K562 (cell line): ENCODE results near the gene RPS8. TPM values are rescaled to one million over a fixed set of nuclear protein-coding genes. Genes with fewer than 3 reads are reported as not detected.

Experiments used
- ATAC-seq: fragments of 200-7000 bp; cut with Tn5 transposase; 3 replicates; pipeline ENCODE4 v1.9.1; 2020; ENCODE audit warnings: moderate library complexity
- BruUV-seq: library from RNA; stranded (reverse); fragments of 400-500 nt; replicated peaks from 2 replicates; lab custom pipeline; 2021; lab: Mats Ljungman, UMichigan
- CTCF ChIA-PET: fragments of 300-600 bp; formaldehyde crosslinking; extraction: SDS; loops from one replicate; lab custom pipeline; 2021; ENCODE audit warnings: low intra/inter-chr PET ratio; lab: Yijun Ruan, JAX
- POLR2A ChIA-PET: fragments of 300-600, 350-650 bp; sonication (Branson Sonifier 250); formaldehyde crosslinking; extraction: SDS; loops from one replicate; lab custom pipeline; 2021; ENCODE audit warnings: antibody characterized with exemption, inconsistent platforms; lab: Yijun Ruan, JAX
- DNase-seq, 4 experiments: peaks; one replicate each; pipeline versions ENCODE4 v3.0.0 to v3.0.0-alpha.2; 2011 to 2018; ENCODE audit warnings: low spot score in 3 of 4, mixed read lengths in 3 of 4; ENCODE audit errors: extremely low read depth in 1 of 4
- FAIRE-seq: peaks from 2 replicates; lab custom pipeline; 2011; peaks lifted over from hg19 to GRCh38; lab: Jason Lieb, UNC
- H2AFZ ChIP-seq: 2 replicates; pipeline ENCODE4 v1.6.0; 2011; ENCODE audit warnings: low read depth, low read length, control low read depth, inconsistent platforms
- H3K27ac ChIP-seq: fragments of 200-600 bp; 3 replicates; pipeline ENCODE4 v1.8.0; 2011; ENCODE audit warnings: low read depth, mild to moderate bottlenecking, control low read depth, inconsistent platforms, low read length, moderate library complexity, mixed read lengths; ENCODE audit errors: extremely low read depth
- H3K27me3 ChIP-seq, 2 experiments: fragments of 300-600 bp in 1 of 2; 2 replicates in 1 of 2; 3 replicates in 1 of 2; pipeline versions ENCODE4 v1.6.0 to v1.8.0; 2011; ENCODE audit warnings: inconsistent platforms in 2 of 2, low read length in 2 of 2, mild to moderate bottlenecking in 1 of 2, mixed read lengths in 1 of 2, moderate library complexity in 1 of 2; ENCODE audit not compliant: control insufficient read depth in 2 of 2, insufficient read depth in 2 of 2
- H3K36me3 ChIP-seq: fragments of 300-600 bp; 3 replicates; pipeline ENCODE4 v1.8.0; 2011; ENCODE audit warnings: mild to moderate bottlenecking, low read length, inconsistent platforms; ENCODE audit not compliant: control insufficient read depth, insufficient read depth
- H3K4me1 ChIP-seq, 2 experiments: fragments of 200-600 bp in 1 of 2; replicated peaks in 1 of 2; 2 replicates in 1 of 2; 3 replicates in 1 of 2; pipeline versions ENCODE4 v1.5.1 to v1.8.0; 2011; ENCODE audit warnings: inconsistent platforms in 2 of 2, low read length in 2 of 2, mild to moderate bottlenecking in 1 of 2, mixed read lengths in 1 of 2, moderate library complexity in 1 of 2; ENCODE audit not compliant: control insufficient read depth in 2 of 2, insufficient read depth in 2 of 2
- H3K4me2 ChIP-seq: 2 replicates; pipeline ENCODE4 v1.6.1; 2011; ENCODE audit warnings: low read length, control low read depth, inconsistent platforms, mixed read lengths; ENCODE audit not compliant: insufficient read depth
- H3K4me3 ChIP-seq: fragments of 200-600 bp; sonication (generic), shearing (Covaris generic); 2 replicates; pipeline ENCODE4 v1.5.1; 2016; ENCODE audit warnings: control low read depth, inconsistent platforms
- H3K79me2 ChIP-seq: fragments of 200-600 bp; 3 replicates; pipeline ENCODE4 v1.8.0; 2011; ENCODE audit warnings: low read length, inconsistent platforms; ENCODE audit not compliant: control insufficient read depth, insufficient read depth
- H3K9ac ChIP-seq, 2 experiments: 2 replicates each; pipeline versions ENCODE4 v1.6.0 to v1.6.1; 2011; ENCODE audit warnings: low read depth in 2 of 2, low read length in 2 of 2, control low read depth in 1 of 2, inconsistent platforms in 1 of 2, mild to moderate bottlenecking in 1 of 2, mixed read lengths in 1 of 2; ENCODE audit not compliant: insufficient read depth in 1 of 2
- H3K9me1 ChIP-seq: one replicate; pipeline ENCODE4 v1.6.0; 2011; ENCODE audit warnings: inconsistent platforms, mild to moderate bottlenecking, low read length, moderate library complexity; ENCODE audit not compliant: control insufficient read depth, insufficient read depth
- H3K9me3 ChIP-seq: replicated peaks from 2 replicates; pipeline ENCODE4 v1.5.1; 2011; ENCODE audit warnings: low read depth, low read length, inconsistent platforms; ENCODE audit not compliant: control insufficient read depth, insufficient read depth
- H4K20me1 ChIP-seq: replicated peaks from 2 replicates; pipeline ENCODE4 v1.6.1; 2011; ENCODE audit warnings: low read length, inconsistent platforms, mixed read lengths; ENCODE audit not compliant: control insufficient read depth, insufficient read depth
- BRD9 ChIP-seq: fragments of 450-650 bp; IDR thresholded peaks from 2 replicates; pipeline ENCODE4 v1.6.1; 2018; ENCODE audit warnings: low read depth; ENCODE audit not compliant: partially characterized antibody
- CTBP1 ChIP-seq: fragments of 450-650 bp; IDR thresholded peaks from 2 replicates; pipeline ENCODE4 v1.6.1; 2016; ENCODE audit warnings: borderline replicate concordance
- MEF2A ChIP-seq: IDR thresholded peaks from 2 replicates; pipeline ENCODE4 v1.6.1; 2011; ENCODE audit warnings: low read depth, mild to moderate bottlenecking, low read length, moderate library complexity; ENCODE audit not compliant: control insufficient read depth
- NBN ChIP-seq: fragments of 450-650 bp; IDR thresholded peaks from 2 replicates; pipeline ENCODE4 v1.6.1; 2016; ENCODE audit warnings: low read depth, mild to moderate bottlenecking
- NEUROD1 ChIP-seq: fragments of 150-350 bp; IDR thresholded peaks from 2 replicates; pipeline ENCODE4 v1.6.1; 2014; ENCODE audit warnings: borderline replicate concordance, low read length, low read depth; ENCODE audit not compliant: partially characterized antibody
- NUFIP1 ChIP-seq: fragments of 450-650 bp; IDR thresholded peaks from 2 replicates; pipeline ENCODE4 v1.6.1; 2018; ENCODE audit not compliant: partially characterized antibody
- POLR3A ChIP-seq: IDR thresholded peaks from 2 replicates; pipeline ENCODE4 v1.6.1; 2011; ENCODE audit warnings: borderline replicate concordance, mild to moderate bottlenecking, moderate library complexity; ENCODE audit not compliant: insufficient read length, insufficient read depth; ENCODE audit errors: extremely low read depth
- RUNX1 ChIP-seq: sonication (generic); IDR thresholded peaks from 2 replicates; pipeline ENCODE4 v1.6.1; 2016; ENCODE audit warnings: antibody characterized with exemption, low read depth
- SIX5 ChIP-seq, 2 experiments: IDR thresholded peaks; 2 replicates each; pipeline ENCODE4 v1.6.1; 2011; ENCODE audit warnings: low read length in 2 of 2, borderline replicate concordance in 1 of 2, low read depth in 1 of 2, mild to moderate bottlenecking in 1 of 2, moderate library complexity in 1 of 2; ENCODE audit not compliant: insufficient read depth in 1 of 2
- SMAD2 ChIP-seq: fragments of 150-350 bp; IDR thresholded peaks from 2 replicates; pipeline ENCODE4 v1.6.1; 2014; ENCODE audit warnings: low read depth, mild to moderate bottlenecking, low read length
- TCF7L2 ChIP-seq: fragments of 150-350 bp; IDR thresholded peaks from 2 replicates; pipeline ENCODE4 v1.6.1; 2016; ENCODE audit warnings: low read depth, mild to moderate bottlenecking, low read length, moderate library complexity
- XRCC5 ChIP-seq: fragments of 200-400 bp; formaldehyde crosslinking; IDR thresholded peaks from 2 replicates; pipeline ENCODE4 v1.6.1; 2017; ENCODE audit warnings: low read depth, mild to moderate bottlenecking, low read length
- YY1 ChIP-seq, 3 experiments: IDR thresholded peaks; 2 replicates each; pipeline ENCODE4 v1.6.1; 2011; ENCODE audit warnings: low read length in 2 of 3, mild to moderate bottlenecking in 2 of 3, moderate library complexity in 2 of 3, borderline replicate concordance in 1 of 3, control low read depth in 1 of 3, low read depth in 1 of 3; ENCODE audit not compliant: insufficient read depth in 3 of 3, insufficient replicate concordance in 2 of 3, control insufficient read depth in 1 of 3, insufficient read length in 1 of 3; ENCODE audit errors: extremely low read depth in 1 of 3
- ZNF263 ChIP-seq: sonication (generic); formaldehyde crosslinking; IDR thresholded peaks from 2 replicates; pipeline ENCODE4 v1.8.0; 2022; ENCODE audit warnings: mild to moderate bottlenecking, missing genetic modification reagents, borderline replicate concordance
- ZNF398 ChIP-seq: fragments of 250-450 bp; sonication (Bioruptor Pico); IDR thresholded peaks from 2 replicates; pipeline ENCODE4 v1.8.0; 2021; ENCODE audit warnings: moderate library complexity, mild to moderate bottlenecking, inconsistent platforms
- ZNF551 ChIP-seq: fragments of 250-450 bp; sonication (Bioruptor Pico); IDR thresholded peaks from 2 replicates; pipeline ENCODE4 v1.5.0; 2021; ENCODE audit warnings: mild to moderate bottlenecking, moderate library complexity
- WGBS: fragments of 100-300 bp; shearing (Covaris generic); methylation state at CpG from one replicate; pipeline ENCODE4 v1.1.6; 2016; ENCODE audit warnings: low coverage, mixed read lengths; ENCODE audit not compliant: insufficient coverage; ENCODE audit errors: missing lambda C conversion rate; 5-methylcytosine and 5-hydroxymethylcytosine counted together
- in situ Hi-C: fragments of 300-500 bp; cut with MboI; formaldehyde crosslinking; loops from 4 replicates; pipeline ENCODE4 v1.15.0; 2018; ENCODE audit warnings: inconsistent platforms, mixed read lengths
- intact Hi-C: fragments of 100-400 bp; cut with micrococcal nuclease; formaldehyde crosslinking; loops from 2 replicates; pipeline ENCODE4 v1.14.2; 2022
- polyA plus RNA-seq, 8 experiments: library from polyadenylated mRNA; depleted of rRNA in 4 of 8; stranded (reverse) in 5 of 8; unstranded in 3 of 8; fragments of >200 nt; fragmentation: Nextera tagmentation in 2 of 8; fragmentation: Illumina TruSeq in 1 of 8; extraction: Ambion mirVana in 2 of 8; extraction: Trizol in 1 of 8; gene quantifications; 2 replicates each; pipeline versions ENCODE4 v1.2.1 to v1.2.3, GENCODE V29; 2011 to 2014; ENCODE audit warnings: inconsistent platforms in 1 of 8, missing spikeins in 1 of 8
- total RNA-seq, 7 experiments: library from RNA; depleted of rRNA in 6 of 7; stranded (reverse); fragments of >200 nt in 6 of 7; fragmentation: Illumina TruSeq in 2 of 7; extraction: Trizol in 2 of 7; gene quantifications; 2 replicates each; pipeline versions ENCODE4 v1.2.1 to v1.2.3, GENCODE V29; 2011 to 2021; ENCODE audit warnings: low replicate concordance in 1 of 7
- TF ChIP-seq, protein P1 (sequence below): IDR thresholded peaks from 3 replicates; pipeline ENCODE4 v1.6.1; 2011; ENCODE audit warnings: borderline replicate concordance, mild to moderate bottlenecking; ENCODE audit not compliant: insufficient read length, insufficient read depth

Gene RPS8
- total and polyA plus RNA-seq, 9 of the 15 experiments (the other 6 are each of a cell fraction or from before 2014, with no cell fraction given): 2,431 to 4,168 (median 3,109) TPM

GRCh38 chr1:44820328-44821239, 45.2 kb downstream of the RPS8 start:
- peak overlapping the region; percentile 98 for H3K4me2 ChIP-seq
- BruUV-seq: TSS peak; percentile 94
- H3K79me2 ChIP-seq: no peaks in the 10 kb centered on the region
- H3K9me3 ChIP-seq: no peaks in the 10 kb centered on the region
- peak overlapping the region; percentile 98 for H2AFZ ChIP-seq
- H3K4me3 ChIP-seq: peak overlapping the region; percentile 36
- H3K36me3 ChIP-seq: no peaks in the 10 kb centered on the region
- ATAC-seq (peak; percentile 2), DNase-seq (peak in 3 of 4 experiments; percentile 42 to 45 (median 43)), FAIRE-seq (no peak)
- intact Hi-C loops: no loop called here
- no peaks in the 10 kb centered on the region for H4K20me1 ChIP-seq
- in situ Hi-C loops: loop anchor here (5.0 kb wide), 1 partner anchor 88 kb away; the partner anchor contains the start of gene RNU5D-1
- peak overlapping the region; percentile 90 to 98 for H3K9ac ChIP-seq
- peaks cover 13 to 28% of the 10 kb centered on the region in 2 experiments for H3K4me1 ChIP-seq
- H3K27me3 ChIP-seq: no peaks in the 10 kb centered on the region
- H3K9me1 ChIP-seq: no peaks in the 10 kb centered on the region
- CTCF ChIA-PET: interaction anchor here (1.2 kb wide), 1 partner anchor 89 kb away, joined by 4 read pairs; the partner anchor contains the start of gene RNU5D-1
- peak overlapping the region; percentile 100 for H3K27ac ChIP-seq
- WGBS: 32% methylated on average over 25 of the region's 25 CpGs
- POLR2A ChIA-PET: interaction anchor here (0.6 to 9.2 kb wide), 24 partner anchors 11 to 840 kb away, joined by 3 to 594 read pairs (median 6); partner anchors contain the start of genes BEST4, BTBD19, CCDC163 and DYNLT4
- no peak for TF ChIP-seq RUNX1
- no peak for TF ChIP-seq ZNF398 (CRISPR knock-in tag)
- TF ChIP-seq NBN: no peak
- TF ChIP-seq YY1 (IDR thresholded peaks at IDR 0.05; ENCODE audit: borderline replicate concordance in 1 of 3, control insufficient read depth in 1 of 3, extremely low read depth in 1 of 3, insufficient read depth in 3 of 3, insufficient read length in 1 of 3, insufficient replicate concordance in 2 of 3, low read depth in 1 of 3, low read length in 2 of 3): no peak
- no peak for TF ChIP-seq ZNF551 (CRISPR knock-in tag)
- TF ChIP-seq, protein P1, sequence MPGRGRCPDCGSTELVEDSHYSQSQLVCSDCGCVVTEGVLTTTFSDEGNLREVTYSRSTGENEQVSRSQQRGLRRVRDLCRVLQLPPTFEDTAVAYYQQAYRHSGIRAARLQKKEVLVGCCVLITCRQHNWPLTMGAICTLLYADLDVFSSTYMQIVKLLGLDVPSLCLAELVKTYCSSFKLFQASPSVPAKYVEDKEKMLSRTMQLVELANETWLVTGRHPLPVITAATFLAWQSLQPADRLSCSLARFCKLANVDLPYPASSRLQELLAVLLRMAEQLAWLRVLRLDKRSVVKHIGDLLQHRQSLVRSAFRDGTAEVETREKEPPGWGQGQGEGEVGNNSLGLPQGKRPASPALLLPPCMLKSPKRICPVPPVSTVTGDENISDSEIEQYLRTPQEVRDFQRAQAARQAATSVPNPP: no peak
- TF ChIP-seq CTBP1: 0 out of 2 replicates have a peak, but pooled peaks have one; percentile 28
- TF ChIP-seq SMAD2: no peak
- no peak for TF ChIP-seq NEUROD1
- TF ChIP-seq SIX5 (IDR thresholded peaks at IDR 0.05; ENCODE audit: borderline replicate concordance in 1 of 2, insufficient read depth in 1 of 2, low read depth in 1 of 2, low read length in 2 of 2): no peak
- TF ChIP-seq TCF7L2: no peak
- 0 out of 2 replicates have a peak, but pooled peaks have one; percentile 9 for TF ChIP-seq ZNF263 (CRISPR knock-in tag)
- TF ChIP-seq MEF2A: no peak
- TF ChIP-seq XRCC5: no peak
- TF ChIP-seq BRD9: no peak
- TF ChIP-seq NUFIP1: no peak
- TF ChIP-seq POLR3A: no peak
